ENCODE data around the gene MEGF11. TPM values are rescaled to one million over a fixed set of nuclear protein-coding genes. Genes with fewer than 3 reads are reported as not detected.

The MEGF11 gene
- polyA plus RNA-seq, 4 donors = 2.1 to 3.0 (median 3.0) TPM

DNA sequence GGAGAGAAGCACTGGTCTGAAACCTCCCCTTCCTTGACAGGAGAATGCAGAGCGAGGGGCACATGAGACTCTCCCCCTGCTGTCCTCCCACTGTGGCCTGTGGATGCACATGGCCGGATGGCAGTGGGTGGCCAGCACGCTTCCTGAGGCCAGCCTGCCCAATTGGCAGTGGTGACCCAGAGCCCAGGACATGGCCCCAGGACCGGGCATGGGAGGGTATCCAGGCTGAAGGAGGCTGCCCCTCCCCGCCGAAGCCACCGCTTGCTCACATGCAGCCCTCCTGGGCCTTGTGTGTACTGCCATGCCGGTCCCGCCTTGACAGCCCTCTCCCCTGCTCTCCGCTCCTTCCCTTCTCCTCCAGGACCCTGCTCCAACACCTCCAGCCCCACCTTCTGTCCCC lies 100.9 kb downstream of the MEGF11 start:
- DNase-seq (ENCODE audit: low read depth in 4 of 4, low spot score in 2 of 4) = no peak

DNA sequence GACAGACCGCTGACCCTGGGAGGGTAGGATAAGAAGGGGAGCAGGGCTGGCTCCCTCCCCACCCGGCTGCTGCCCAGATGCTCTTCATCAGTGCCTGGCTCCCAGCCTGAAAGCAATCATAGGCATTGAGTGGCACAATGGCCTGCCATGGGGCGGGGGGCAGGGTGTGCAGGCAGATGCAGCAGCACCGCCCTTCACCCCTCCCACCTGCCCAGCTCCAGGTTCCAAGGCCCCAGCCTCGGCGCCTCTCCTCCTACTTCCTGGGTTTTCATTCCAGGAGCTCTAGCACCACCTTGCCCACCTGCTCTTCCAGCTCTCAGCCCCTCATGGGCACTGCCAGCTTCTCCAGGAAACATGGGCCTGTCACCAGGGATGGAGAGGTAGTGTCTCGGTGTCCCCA lies 101.7 kb downstream of the MEGF11 start:
- DNase-seq (ENCODE audit: low read depth in 4 of 4, low spot score in 2 of 4) = no peak

DNA sequence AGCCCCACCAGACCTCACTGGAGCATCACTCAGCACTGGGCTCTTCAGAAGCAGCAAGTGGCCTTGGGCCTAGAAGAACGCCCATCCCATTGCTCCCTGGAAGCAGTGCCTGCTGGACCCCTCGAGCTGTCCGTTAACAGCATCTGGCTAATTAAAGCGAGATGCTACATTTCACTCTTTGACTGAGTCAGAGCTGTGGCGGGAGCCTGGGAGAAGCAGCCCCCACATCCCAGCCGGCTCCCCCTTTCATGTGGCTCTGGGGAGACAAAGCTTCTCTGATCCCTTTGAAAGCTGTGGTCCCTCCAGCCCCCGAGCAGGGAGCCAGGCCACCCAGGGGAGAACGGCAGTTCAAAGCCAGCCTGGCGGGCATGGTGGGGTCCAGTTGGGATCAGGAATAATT lies 103.7 kb downstream of the MEGF11 start:
- DNase-seq (ENCODE audit: low read depth in 4 of 4, low spot score in 2 of 4) = no peak

DNA sequence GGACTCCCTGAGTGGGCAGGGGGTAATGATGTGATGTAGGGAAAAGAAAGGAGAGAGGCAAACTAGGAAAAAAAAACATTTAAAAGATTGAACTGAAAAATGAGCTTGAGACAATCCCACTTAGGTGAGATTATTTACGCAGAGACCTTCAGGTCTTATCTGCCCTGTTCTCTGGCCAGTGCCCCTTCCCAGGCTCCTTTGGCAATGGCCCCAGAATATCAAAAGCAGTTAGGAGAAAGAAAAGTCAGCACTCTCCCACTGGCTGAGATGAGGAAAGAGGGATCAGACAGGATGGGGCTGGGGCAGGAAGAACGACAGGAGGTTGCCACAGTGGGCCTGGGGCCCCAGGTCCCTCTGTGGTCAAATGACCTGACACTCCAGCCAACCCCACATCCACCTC lies 105.4 kb downstream of the MEGF11 start:
- DNase-seq (ENCODE audit: low read depth in 4 of 4, low spot score in 2 of 4) = no peak

DNA sequence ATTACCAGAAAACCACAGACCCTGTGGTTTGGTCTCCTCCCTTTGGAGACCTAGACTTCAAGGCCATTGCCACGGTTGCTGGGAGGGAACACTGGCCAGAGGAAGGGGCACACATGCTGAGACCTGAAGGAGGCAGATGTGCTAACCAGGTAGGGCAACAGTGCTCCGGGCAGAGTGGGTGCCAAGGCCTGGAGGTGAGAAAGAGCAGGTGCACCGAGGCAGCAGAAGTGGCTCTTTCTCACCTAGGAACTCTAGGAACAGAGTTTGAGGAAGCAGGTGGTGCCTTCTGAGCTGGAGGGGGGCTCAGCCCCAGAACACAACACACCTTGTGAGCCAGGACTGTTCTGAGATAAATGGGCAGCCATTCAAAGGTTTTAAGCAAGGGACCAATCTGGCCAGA lies 106.1 kb downstream of the MEGF11 start:
- DNase-seq (ENCODE audit: low read depth in 4 of 4, low spot score in 2 of 4) = no peak

DNA sequence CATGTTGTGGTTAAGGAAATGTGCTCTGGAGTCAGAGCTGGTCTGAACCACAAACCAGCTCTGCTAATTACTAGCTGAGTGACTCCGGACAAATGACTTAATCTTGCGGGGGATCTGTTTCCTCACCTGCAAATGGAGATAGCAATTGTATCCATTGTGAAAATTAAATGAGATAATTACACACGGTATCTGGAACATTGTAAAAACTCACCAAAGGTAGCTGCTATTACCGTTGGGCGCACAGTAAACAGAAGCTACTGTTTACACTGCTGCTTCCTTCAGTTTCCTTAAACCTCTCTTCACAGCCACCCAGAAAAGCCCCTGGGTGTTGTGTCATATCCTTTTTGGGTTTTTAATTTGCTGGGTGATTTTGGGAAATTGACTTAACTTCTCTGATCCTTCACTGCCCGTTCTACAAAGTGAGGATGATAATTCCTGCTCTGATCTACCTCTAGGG lies 107.8 kb downstream of the MEGF11 start:
- no peak for DNase-seq (ENCODE audit: low read depth in 4 of 4, low spot score in 2 of 4)

DNA sequence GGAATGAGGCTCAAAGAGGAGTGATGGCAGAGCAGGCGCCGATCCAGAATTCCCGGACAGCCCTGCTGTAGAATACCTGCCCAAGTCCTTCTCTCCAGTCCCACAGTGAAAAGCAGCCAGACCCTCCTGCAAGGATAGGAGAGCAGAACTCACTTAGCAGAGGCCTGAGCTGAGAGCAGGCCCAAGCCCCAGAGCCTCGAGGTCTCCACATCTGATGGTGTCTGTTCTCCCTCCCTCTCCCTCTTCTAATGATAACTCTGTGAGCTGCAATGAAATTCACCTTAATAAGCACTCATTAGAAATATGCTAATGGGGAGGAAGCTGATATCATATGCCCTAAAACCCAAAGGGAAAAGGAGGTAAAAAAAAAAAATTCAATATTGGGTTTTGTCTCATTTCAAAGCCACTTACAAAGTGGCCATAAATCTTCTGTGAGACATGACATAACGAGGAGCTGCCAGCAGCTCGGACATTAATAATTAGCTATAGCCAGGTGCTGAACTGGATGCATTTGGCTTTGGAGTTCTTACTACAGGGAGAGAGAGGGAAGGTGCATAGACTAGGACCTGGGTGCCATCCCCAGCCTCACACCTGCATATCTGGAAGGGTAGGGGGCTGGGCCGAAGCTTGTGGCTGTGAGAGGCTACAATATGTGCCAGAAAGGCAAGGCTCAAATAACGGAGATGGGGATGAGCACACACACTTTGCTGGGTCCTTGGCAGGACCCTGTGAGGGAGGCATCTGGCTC lies 108.4 kb downstream of the MEGF11 start:
- no peak for DNase-seq (ENCODE audit: low read depth in 4 of 4, low spot score in 2 of 4)

DNA sequence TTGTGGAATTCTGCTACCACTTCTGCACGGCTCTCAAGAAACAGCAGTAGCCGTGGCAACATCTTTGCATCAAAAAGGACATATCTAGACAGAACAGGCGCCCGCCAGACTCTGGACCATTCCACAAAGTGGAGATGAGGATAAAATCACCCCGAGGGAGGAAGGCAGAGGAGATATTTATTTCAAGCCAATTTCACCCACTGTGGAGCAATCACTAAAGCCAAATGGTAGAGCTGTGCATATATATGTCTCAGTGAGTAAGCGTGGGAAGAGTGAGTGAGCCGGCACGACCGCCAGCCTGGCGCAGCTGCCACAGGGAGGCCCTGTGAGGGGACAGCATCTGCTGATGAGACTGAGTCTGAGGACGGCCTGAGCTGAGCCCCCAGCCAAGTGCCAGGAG lies 111.3 kb downstream of the MEGF11 start:
- no peak for DNase-seq (ENCODE audit: low read depth in 4 of 4, low spot score in 2 of 4)

DNA sequence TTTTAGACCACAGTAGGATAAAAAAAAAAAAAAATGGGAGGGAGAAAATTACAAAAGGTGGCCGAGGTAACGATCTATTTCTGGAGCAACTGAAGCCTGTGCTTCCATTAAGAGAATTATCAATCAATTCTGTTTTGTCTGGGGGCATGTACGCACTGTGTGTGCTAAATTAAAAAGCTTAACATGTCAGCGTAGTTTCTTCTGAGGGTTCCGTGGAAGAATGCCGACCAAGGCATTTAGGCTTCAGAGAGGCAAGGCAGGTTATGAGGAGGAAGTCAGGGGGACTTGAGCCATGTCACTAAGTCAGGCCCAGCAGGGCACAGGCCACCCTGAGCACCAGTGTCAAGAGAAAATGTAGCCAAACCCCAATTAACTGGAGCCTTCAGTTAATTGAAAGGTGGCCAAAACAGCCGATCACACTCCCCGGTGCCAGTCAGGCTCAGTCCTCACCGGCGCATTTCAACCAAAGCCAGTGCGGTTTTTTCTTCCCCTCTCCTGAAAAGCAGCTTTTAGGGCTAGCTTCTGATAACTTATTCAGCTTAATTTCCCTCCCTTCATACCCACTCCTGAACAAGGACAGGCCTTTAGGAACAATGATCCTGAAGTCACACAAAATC lies 113.9 kb downstream of the MEGF11 start:
- no peak for DNase-seq (ENCODE audit: low read depth in 4 of 4, low spot score in 2 of 4)

DNA sequence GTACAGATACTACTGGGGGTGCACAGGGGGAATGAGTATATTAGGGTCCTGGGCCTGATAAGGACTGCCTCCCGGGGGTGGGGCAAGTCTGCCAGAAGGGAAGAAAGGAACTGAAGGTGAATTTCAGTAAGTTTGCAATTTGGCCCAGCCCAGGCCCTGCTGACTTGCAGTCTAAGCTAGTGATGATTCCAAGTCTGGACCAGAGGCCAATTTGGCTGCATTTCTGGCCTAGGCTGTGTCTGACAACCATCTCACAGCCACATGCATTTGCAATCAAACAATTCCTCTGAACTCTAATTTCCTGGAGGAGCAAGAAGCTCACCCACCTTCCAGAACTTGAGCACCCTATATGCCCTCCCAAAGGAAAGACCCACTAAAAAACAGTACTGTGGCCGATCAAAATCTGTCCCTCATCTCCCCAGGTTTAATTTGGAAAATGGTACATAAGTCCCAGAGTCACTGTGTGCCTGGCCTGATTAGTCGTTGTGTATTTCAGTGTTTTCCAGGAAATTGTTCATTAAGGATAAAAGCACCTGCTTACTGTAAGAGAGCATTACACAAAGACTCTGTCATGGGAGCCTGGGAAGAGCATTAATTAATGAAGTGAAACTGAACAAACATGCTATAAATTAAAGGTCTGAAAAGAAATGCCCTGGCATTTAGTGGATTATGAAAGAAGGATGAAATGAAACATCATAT lies 114.5 kb downstream of the MEGF11 start:
- DNase-seq (ENCODE audit: low read depth in 4 of 4, low spot score in 2 of 4) = no peak

DNA sequence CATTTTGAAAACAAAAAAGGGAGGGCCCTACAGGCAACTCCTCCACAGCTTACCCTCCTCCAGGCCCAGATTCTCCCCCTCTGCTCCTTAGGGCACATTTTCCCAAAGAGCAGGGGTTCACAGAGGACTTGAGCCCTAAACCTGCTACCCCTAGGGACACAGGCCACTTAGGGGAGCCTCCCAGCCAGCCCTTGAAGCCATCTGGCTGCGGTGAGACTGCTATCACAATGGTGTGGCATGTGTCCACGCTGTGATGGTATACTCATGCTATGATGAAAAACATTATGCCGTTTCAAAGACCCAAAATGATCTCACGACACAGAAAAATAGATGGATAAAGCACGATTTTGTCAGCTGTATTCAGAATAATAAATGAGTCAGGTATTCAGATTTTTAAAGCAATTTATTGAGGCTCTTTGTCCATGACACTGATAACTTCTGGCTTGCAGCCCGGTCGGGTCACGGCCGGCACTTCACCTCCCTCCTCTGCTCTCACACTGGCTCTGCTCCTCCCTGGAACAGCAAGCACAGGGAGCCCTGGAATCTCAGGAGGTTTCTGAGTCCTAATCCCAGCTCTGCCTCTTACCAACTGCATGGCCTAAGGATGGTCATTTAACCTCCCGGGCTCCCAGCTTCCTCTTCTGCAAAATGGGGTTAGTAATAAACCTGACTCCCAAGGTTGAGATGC lies 115.3 kb downstream of the MEGF11 start:
- DNase-seq (ENCODE audit: low read depth in 4 of 4, low spot score in 2 of 4) = no peak

DNA sequence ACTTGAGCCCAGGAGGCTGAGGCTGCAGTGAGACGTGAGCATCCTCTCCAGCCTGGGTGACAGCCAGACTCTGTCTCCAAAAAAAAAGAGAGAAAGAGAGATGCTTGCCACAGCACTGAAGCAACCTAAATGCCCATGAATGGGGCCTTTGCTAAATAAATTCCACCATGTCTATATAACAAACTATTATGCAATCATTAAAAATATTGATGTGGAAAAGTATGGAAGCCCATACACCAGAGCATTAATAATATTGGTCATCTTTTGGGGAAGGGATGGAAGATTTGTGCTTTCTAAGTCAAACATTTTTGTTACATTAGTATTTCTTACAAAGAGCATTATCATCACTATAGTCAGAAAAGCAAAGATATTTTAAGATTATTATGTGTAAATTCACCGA lies 116.6 kb downstream of the MEGF11 start:
- no peak for DNase-seq (ENCODE audit: low read depth in 4 of 4, low spot score in 2 of 4)

DNA sequence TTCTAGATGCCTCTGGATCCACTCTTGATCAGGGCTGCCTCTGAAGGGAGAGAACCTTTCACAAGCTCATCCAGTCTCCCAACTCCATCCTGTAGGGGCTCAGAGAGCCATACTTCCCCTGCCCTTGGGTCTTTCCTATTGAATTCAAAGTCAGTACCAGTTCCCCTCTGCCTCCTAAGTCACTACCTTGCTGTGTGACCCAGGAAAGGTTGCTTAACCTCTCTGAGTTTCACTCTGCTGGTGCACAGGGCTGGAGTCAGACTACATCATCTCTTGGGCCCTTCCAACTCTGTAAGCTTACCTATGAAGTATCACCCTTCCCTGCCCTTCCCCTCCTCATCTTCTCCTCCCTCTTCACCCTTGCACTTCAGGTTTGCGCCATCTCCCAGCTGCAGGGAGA lies 117.9 kb downstream of the MEGF11 start:
- no peak for DNase-seq (ENCODE audit: low read depth in 4 of 4, low spot score in 2 of 4)

DNA sequence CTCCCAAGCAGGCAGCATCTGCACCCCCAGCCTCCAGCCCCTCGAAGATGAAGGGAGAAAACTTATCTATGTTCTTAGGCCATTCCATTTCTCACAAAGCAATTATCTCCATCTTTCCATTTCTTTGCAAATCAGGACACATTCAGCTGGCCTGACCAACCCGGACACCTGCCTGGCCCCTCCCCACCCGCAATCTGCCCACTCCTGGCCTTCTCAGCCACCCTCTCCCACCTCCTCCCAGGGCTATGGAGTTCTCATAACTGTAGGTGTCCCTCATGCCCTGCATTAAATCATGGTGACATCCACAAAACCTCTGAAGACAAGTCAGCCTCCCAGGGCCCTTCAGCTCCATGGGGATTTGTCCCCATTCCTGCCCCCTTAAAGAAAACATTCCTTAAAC lies 119.3 kb downstream of the MEGF11 start:
- DNase-seq (ENCODE audit: low read depth in 4 of 4, low spot score in 2 of 4) = no peak

DNA sequence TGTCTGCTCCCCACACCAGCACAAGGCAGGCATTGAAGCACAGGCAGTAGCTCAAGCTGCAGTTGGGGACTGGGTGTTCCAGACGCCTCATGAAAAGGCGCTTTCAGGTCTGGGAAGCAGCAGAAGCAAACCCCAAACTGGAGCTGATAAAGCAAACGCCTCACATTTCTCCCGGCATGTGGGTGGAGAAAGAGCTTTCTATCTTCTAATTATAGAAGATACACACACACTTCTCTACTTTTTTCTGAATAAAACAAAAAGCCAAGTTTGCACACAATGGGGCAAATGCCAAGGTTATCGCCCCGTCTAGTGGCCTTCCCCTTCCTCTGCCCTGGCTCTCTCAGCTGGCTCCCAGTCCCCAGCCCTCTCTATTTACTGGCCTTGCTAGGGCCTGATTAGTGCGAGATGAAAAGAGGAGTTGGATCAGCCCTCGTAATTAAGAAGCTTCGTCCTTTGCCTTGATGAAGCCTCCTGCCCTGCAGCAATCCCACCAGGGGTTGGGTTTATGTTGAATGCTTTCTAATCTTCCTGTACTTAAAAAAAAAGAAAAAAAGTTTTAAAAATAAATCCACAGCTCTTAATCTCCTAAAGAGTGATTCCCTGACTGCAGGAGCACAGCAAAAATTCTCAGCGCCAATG lies 120.2 kb downstream of the MEGF11 start:
- DNase-seq (ENCODE audit: low read depth in 4 of 4, low spot score in 2 of 4) = no peak

DNA sequence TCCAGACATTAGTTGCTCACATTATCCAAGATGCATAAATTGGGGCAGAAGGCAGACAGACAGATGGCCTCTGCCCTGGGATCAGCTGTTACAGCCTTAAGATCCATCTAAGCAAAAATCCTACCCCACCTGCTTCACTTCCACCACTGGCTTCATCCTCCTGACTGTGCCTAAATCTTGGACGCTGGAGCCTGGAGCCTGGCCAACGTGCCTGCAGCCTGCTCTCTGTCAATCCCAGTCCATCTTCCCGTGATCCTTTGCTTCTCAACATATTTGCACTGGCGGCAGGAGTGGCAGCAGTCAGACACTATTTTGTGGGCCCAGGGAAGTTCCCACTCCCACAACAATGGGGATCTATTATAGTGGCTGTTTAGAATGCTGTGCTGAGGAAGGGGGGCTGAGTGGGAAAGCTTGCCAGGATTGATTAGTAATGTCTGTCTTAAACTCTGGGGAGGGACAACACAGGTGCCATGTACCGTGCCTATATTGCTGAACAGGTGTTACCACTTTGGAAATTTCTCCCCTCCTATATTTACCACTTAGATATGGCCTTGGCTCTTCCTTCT lies 121.2 kb downstream of the MEGF11 start:
- DNase-seq (ENCODE audit: low read depth in 4 of 4, low spot score in 2 of 4) = no peak

DNA sequence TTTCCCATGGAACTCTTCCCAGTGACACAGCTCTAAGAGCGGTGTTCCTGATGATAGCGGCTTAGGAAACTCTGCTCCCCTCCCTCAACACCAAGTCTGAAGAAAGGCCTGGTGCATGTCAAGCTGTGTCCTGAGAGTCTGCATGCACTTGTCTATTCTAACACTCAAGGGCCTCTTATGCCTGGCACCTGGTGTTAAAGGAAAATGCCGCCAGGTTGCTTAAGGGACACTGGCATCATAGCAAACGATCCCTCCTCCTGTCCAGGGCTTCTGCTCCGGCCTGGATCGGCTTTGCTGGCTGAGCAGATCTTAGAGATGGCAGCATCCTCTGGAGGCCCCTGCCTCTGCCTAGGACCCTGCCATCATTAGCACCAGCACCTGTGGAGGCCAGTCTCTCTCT lies 121.7 kb downstream of the MEGF11 start:
- DNase-seq (ENCODE audit: low read depth in 4 of 4, low spot score in 2 of 4) = no peak

DNA sequence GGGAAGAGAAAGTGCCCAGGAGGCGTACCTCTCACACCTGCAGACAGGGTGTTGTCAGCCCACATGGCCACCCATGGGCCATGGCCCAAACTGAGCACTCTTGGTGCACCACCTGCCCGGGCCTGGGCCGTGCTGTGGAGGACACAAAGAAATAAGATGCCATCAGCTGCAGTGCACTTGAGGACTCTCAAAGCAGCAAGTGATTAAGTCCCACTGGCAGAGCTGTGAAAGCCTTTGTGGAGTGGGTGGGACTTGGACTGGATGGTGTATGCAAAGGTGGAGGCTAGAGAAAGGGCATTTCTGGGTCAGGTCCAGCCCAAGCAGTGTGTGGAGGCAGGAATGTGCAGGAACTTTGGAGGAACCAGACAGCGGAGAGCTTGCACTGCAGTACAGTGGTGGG lies 122.3 kb downstream of the MEGF11 start:
- no peak for DNase-seq (ENCODE audit: low read depth in 4 of 4, low spot score in 2 of 4)

DNA sequence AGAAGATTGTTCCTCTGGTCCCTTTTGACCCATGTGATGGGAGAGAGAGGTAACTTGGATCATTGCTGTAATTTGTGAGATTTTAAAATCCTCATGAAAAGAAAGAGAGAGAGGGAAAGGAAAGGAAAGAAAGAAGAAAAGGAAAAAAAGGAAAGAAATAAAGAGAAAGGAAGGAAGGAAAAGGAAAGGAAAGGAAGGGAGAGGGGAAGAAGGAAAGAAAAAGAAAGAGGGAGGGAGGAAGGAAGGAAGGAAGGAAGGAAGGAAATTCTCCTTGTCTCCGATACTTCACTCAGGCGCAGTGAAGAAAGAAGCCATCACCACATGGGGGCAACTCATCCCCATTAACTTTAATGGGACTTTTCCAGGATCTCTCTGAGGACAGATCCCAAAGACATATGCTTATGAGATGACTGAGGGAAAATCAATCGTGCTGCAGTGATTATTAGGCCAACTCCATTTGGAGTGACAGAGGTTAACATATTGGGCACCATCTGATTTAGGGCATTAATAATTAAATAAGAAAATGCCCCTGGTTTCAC lies 123.0 kb downstream of the MEGF11 start:
- DNase-seq (ENCODE audit: low read depth in 4 of 4, low spot score in 2 of 4) = no peak

DNA sequence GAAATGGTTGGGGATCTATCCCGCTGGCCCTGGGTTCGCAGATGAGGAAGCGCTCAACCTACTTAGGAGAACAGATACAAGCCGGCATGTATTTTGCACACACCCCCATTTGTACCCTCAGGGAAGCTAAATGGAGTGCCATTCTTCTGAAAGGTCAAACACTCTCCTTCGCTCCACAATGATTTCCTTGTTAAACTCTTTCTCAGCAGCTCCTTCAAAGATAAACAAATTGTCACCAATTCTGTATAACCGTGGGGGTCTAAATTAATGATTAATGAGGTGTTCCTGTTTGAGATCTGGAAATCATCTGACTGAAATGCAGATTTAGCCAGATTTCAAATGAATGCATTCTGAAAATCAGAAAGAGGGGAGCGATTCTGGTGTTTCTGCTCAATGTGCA lies 124.0 kb downstream of the MEGF11 start:
- DNase-seq (ENCODE audit: low read depth in 4 of 4, low spot score in 2 of 4) = no peak

Data from left renal cortex interstitium (tissue), 4 donors.